K562 (cell line): ENCODE data around the gene TRAF5. TPM values are rescaled to one million over a fixed set of nuclear protein-coding genes. Genes with fewer than 3 reads are reported as not detected.

Experiments
- ATAC-seq: fragments of 200-7000 bp; cut with Tn5 transposase; 3 replicates; pipeline ENCODE4 v1.9.1; 2020; ENCODE audit warnings: moderate library complexity
- BruUV-seq: library from RNA; stranded (reverse); fragments of 400-500 nt; replicated peaks from 2 replicates; lab custom pipeline; 2021; lab: Mats Ljungman, UMichigan
- CTCF ChIA-PET: fragments of 300-600 bp; formaldehyde crosslinking; extraction: SDS; loops from one replicate; lab custom pipeline; 2021; ENCODE audit warnings: low intra/inter-chr PET ratio; lab: Yijun Ruan, JAX
- POLR2A ChIA-PET: fragments of 300-600, 350-650 bp; sonication (Branson Sonifier 250); formaldehyde crosslinking; extraction: SDS; loops from one replicate; lab custom pipeline; 2021; ENCODE audit warnings: antibody characterized with exemption, inconsistent platforms; lab: Yijun Ruan, JAX
- DNase-seq, 4 experiments: peaks; one replicate each; pipeline versions ENCODE4 v3.0.0 to v3.0.0-alpha.2; 2011 to 2018; ENCODE audit warnings: low spot score in 3 of 4, mixed read lengths in 3 of 4; ENCODE audit errors: extremely low read depth in 1 of 4
- FAIRE-seq: peaks from 2 replicates; lab custom pipeline; 2011; peaks lifted over from hg19 to GRCh38; lab: Jason Lieb, UNC
- H2AFZ ChIP-seq: 2 replicates; pipeline ENCODE4 v1.6.0; 2011; ENCODE audit warnings: low read depth, low read length, control low read depth, inconsistent platforms
- H3K27ac ChIP-seq: fragments of 200-600 bp; 3 replicates; pipeline ENCODE4 v1.8.0; 2011; ENCODE audit warnings: low read depth, mild to moderate bottlenecking, control low read depth, inconsistent platforms, low read length, moderate library complexity, mixed read lengths; ENCODE audit errors: extremely low read depth
- H3K27me3 ChIP-seq, 2 experiments: fragments of 300-600 bp in 1 of 2; 2 replicates in 1 of 2; 3 replicates in 1 of 2; pipeline versions ENCODE4 v1.6.0 to v1.8.0; 2011; ENCODE audit warnings: inconsistent platforms in 2 of 2, low read length in 2 of 2, mild to moderate bottlenecking in 1 of 2, mixed read lengths in 1 of 2, moderate library complexity in 1 of 2; ENCODE audit not compliant: control insufficient read depth in 2 of 2, insufficient read depth in 2 of 2
- H3K36me3 ChIP-seq: fragments of 300-600 bp; 3 replicates; pipeline ENCODE4 v1.8.0; 2011; ENCODE audit warnings: mild to moderate bottlenecking, low read length, inconsistent platforms; ENCODE audit not compliant: control insufficient read depth, insufficient read depth
- H3K4me1 ChIP-seq, 2 experiments: fragments of 200-600 bp in 1 of 2; replicated peaks in 1 of 2; 2 replicates in 1 of 2; 3 replicates in 1 of 2; pipeline versions ENCODE4 v1.5.1 to v1.8.0; 2011; ENCODE audit warnings: inconsistent platforms in 2 of 2, low read length in 2 of 2, mild to moderate bottlenecking in 1 of 2, mixed read lengths in 1 of 2, moderate library complexity in 1 of 2; ENCODE audit not compliant: control insufficient read depth in 2 of 2, insufficient read depth in 2 of 2
- H3K4me2 ChIP-seq: 2 replicates; pipeline ENCODE4 v1.6.1; 2011; ENCODE audit warnings: low read length, control low read depth, inconsistent platforms, mixed read lengths; ENCODE audit not compliant: insufficient read depth
- H3K4me3 ChIP-seq: fragments of 200-600 bp; sonication (generic), shearing (Covaris generic); 2 replicates; pipeline ENCODE4 v1.5.1; 2016; ENCODE audit warnings: control low read depth, inconsistent platforms
- H3K79me2 ChIP-seq: fragments of 200-600 bp; 3 replicates; pipeline ENCODE4 v1.8.0; 2011; ENCODE audit warnings: low read length, inconsistent platforms; ENCODE audit not compliant: control insufficient read depth, insufficient read depth
- H3K9ac ChIP-seq, 2 experiments: 2 replicates each; pipeline versions ENCODE4 v1.6.0 to v1.6.1; 2011; ENCODE audit warnings: low read depth in 2 of 2, low read length in 2 of 2, control low read depth in 1 of 2, inconsistent platforms in 1 of 2, mild to moderate bottlenecking in 1 of 2, mixed read lengths in 1 of 2; ENCODE audit not compliant: insufficient read depth in 1 of 2
- H3K9me1 ChIP-seq: one replicate; pipeline ENCODE4 v1.6.0; 2011; ENCODE audit warnings: inconsistent platforms, mild to moderate bottlenecking, low read length, moderate library complexity; ENCODE audit not compliant: control insufficient read depth, insufficient read depth
- H3K9me3 ChIP-seq: replicated peaks from 2 replicates; pipeline ENCODE4 v1.5.1; 2011; ENCODE audit warnings: low read depth, low read length, inconsistent platforms; ENCODE audit not compliant: control insufficient read depth, insufficient read depth
- H4K20me1 ChIP-seq: replicated peaks from 2 replicates; pipeline ENCODE4 v1.6.1; 2011; ENCODE audit warnings: low read length, inconsistent platforms, mixed read lengths; ENCODE audit not compliant: control insufficient read depth, insufficient read depth
- C11orf30 ChIP-seq: fragments of 450-650 bp; IDR thresholded peaks from 2 replicates; pipeline ENCODE4 v1.6.1; 2016; ENCODE audit warnings: low read depth, mild to moderate bottlenecking
- CREB3L1 ChIP-seq: fragments of 450-650 bp; IDR thresholded peaks from 2 replicates; pipeline ENCODE4 v1.6.1; 2014; ENCODE audit warnings: low read depth, mild to moderate bottlenecking, moderate library complexity, borderline replicate concordance
- CTBP1 ChIP-seq: fragments of 450-650 bp; IDR thresholded peaks from 2 replicates; pipeline ENCODE4 v1.6.1; 2016; ENCODE audit warnings: borderline replicate concordance
- MAFF ChIP-seq: IDR thresholded peaks from 2 replicates; pipeline ENCODE4 v1.6.1; 2012; ENCODE audit warnings: low read length, improper control_type of control experiment
- NFE2 ChIP-seq: IDR thresholded peaks from 2 replicates; pipeline ENCODE4 v1.6.1; 2014; ENCODE audit warnings: antibody characterized with exemption, low read depth
- ZNF316 ChIP-seq: fragments of 450-650 bp; IDR thresholded peaks from 2 replicates; pipeline ENCODE4 v1.6.1; 2016
- WGBS: fragments of 100-300 bp; shearing (Covaris generic); methylation state at CpG from one replicate; pipeline ENCODE4 v1.1.6; 2016; ENCODE audit warnings: low coverage, mixed read lengths; ENCODE audit not compliant: insufficient coverage; ENCODE audit errors: missing lambda C conversion rate; 5-methylcytosine and 5-hydroxymethylcytosine counted together
- in situ Hi-C: fragments of 300-500 bp; cut with MboI; formaldehyde crosslinking; loops from 4 replicates; pipeline ENCODE4 v1.15.0; 2018; ENCODE audit warnings: inconsistent platforms, mixed read lengths
- intact Hi-C: fragments of 100-400 bp; cut with micrococcal nuclease; formaldehyde crosslinking; loops from 2 replicates; pipeline ENCODE4 v1.14.2; 2022
- polyA plus RNA-seq, 8 experiments: library from polyadenylated mRNA; depleted of rRNA in 4 of 8; stranded (reverse) in 5 of 8; unstranded in 3 of 8; fragments of >200 nt; fragmentation: Nextera tagmentation in 2 of 8; fragmentation: Illumina TruSeq in 1 of 8; extraction: Ambion mirVana in 2 of 8; extraction: Trizol in 1 of 8; gene quantifications; 2 replicates each; pipeline versions ENCODE4 v1.2.1 to v1.2.3, GENCODE V29; 2011 to 2014; ENCODE audit warnings: inconsistent platforms in 1 of 8, missing spikeins in 1 of 8
- total RNA-seq, 7 experiments: library from RNA; depleted of rRNA in 6 of 7; stranded (reverse); fragments of >200 nt in 6 of 7; fragmentation: Illumina TruSeq in 2 of 7; extraction: Trizol in 2 of 7; gene quantifications; 2 replicates each; pipeline versions ENCODE4 v1.2.1 to v1.2.3, GENCODE V29; 2011 to 2021; ENCODE audit warnings: low replicate concordance in 1 of 7
- TF ChIP-seq, protein P1 (sequence below): IDR thresholded peaks from 2 replicates; pipeline ENCODE4 v1.6.1; 2011; ENCODE audit warnings: borderline replicate concordance, low read depth, mild to moderate bottlenecking, moderate library complexity, low read length; ENCODE audit not compliant: insufficient read depth, poor library complexity, severe bottlenecking

The TRAF5 gene
- total and polyA plus RNA-seq, 9 of the 15 experiments (the other 6 are each of a cell fraction or from before 2014, with no cell fraction given), result 2.0 to 9.3 (median 5.3) TPM

GRCh38 chr1:211376807-211377470 lies 50.3 kb downstream of the TRAF5 start:
- Histone ChIP-seq H3K27ac (no peak overlapping the region), H4K20me1 (no peaks in the 10 kb centered on the region), H3K4me2 (no peak overlapping the region), H3K27me3 (no peaks in the 10 kb centered on the region), H3K4me1 (peaks cover 13 to 42% of the 10 kb centered on the region in 2 experiments), H2AFZ (0 out of 2 replicates have a peak overlapping the region, but pooled peaks have one; percentile 19), H3K36me3 (0 out of 3 replicates have a peak, but pooled peaks cover 2% of the 10 kb centered on the region), H3K4me3 (no peak overlapping the region)
- CTCF ChIA-PET, result no interaction called here
- no TSS peak for BruUV-seq
- intact Hi-C loops, result no loop called here
- 60% methylated on average over 4 of the region's 4 CpGs for WGBS
- TF ChIP-seq, protein P1, sequence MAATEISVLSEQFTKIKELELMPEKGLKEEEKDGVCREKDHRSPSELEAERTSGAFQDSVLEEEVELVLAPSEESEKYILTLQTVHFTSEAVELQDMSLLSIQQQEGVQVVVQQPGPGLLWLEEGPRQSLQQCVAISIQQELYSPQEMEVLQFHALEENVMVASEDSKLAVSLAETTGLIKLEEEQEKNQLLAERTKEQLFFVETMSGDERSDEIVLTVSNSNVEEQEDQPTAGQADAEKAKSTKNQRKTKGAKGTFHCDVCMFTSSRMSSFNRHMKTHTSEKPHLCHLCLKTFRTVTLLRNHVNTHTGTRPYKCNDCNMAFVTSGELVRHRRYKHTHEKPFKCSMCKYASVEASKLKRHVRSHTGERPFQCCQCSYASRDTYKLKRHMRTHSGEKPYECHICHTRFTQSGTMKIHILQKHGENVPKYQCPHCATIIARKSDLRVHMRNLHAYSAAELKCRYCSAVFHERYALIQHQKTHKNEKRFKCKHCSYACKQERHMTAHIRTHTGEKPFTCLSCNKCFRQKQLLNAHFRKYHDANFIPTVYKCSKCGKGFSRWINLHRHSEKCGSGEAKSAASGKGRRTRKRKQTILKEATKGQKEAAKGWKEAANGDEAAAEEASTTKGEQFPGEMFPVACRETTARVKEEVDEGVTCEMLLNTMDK, result no peak
- TF ChIP-seq CREB3L1 (no peak), ZNF316 (peak; percentile 56), C11orf30 (peak; percentile 37; the same call in 1 of the 2 replicates), CTBP1 (no peak), MAFF (peak; percentile 5; the same call in 1 of the 2 replicates), NFE2 (peak; percentile 23; the same call in 1 of the 2 replicates)
- TF ChIP-seq, all 486 proteins: peak for 4
- no peak overlapping the region for H3K9ac ChIP-seq
- DNase-seq (peak in 1 of 4 experiments; percentile 14), FAIRE-seq (no peak), ATAC-seq (no peak)
- in situ Hi-C loops, result no loop called here
- no peaks in the 10 kb centered on the region for H3K9me3 ChIP-seq
- H3K79me2 ChIP-seq, result no peaks in the 10 kb centered on the region
- POLR2A ChIA-PET, result interaction anchor here (0.6 to 0.7 kb wide), 2 partner anchors 345 to 796 kb away, joined by 3 read pairs; no protein-coding TSS in a partner anchor
- no peaks in the 10 kb centered on the region for H3K9me1 ChIP-seq
